ENCODE data around the gene RNASEH2A.

DNA sequence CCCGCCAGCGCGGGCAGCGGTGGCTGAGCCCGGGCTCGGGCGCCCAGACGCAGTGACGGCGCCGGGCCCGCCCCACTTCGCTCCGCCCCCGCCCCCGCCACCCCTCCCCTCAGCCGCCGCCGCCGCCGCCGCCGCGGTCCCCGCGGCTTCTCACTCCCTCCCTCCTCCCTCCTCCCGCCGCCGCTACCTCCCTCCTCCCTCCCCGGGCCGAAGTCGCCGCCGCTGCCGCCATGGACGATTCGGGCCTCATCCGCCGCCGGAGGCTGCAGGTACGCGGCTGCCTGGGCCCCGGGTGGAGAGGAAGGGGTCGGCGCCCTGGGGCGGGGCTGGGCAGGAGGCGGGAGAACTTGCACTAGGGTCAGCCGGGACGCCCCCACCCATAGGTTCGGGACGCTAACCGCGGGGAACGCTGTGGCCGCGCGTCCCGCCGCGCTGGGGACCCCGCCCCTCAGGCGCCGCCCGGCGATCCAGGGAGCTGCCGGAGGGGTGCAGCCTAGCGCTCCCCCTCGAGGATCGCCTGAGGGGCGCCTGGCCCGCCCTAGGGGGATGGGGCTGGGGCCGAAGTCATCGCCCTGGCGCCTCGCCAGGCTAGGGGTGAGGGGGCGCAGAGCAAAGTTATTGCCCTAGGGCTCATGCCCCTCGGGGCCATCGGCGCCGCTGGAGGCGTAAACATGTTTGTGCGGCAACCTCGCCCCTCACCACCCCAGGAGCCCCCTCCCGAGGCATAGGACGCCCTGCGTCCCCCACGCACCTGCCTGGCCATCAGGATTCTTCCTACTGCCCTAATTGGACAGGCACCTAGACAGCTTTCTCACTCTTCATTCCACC, 27.6 kb downstream of the RNASEH2A start:
- no peak for TF ChIP-seq NR3C1 (CRISPR knock-in tag; conservative IDR thresholded peaks at IDR 0.05; ENCODE audit: low read depth)
- no peak for TF ChIP-seq TEAD4 (CRISPR knock-in tag; IDR thresholded peaks at IDR 0.05)
- no peak for TF ChIP-seq USF2 (CRISPR knock-in tag; IDR thresholded peaks at IDR 0.05)
- TF ChIP-seq, protein P1, sequence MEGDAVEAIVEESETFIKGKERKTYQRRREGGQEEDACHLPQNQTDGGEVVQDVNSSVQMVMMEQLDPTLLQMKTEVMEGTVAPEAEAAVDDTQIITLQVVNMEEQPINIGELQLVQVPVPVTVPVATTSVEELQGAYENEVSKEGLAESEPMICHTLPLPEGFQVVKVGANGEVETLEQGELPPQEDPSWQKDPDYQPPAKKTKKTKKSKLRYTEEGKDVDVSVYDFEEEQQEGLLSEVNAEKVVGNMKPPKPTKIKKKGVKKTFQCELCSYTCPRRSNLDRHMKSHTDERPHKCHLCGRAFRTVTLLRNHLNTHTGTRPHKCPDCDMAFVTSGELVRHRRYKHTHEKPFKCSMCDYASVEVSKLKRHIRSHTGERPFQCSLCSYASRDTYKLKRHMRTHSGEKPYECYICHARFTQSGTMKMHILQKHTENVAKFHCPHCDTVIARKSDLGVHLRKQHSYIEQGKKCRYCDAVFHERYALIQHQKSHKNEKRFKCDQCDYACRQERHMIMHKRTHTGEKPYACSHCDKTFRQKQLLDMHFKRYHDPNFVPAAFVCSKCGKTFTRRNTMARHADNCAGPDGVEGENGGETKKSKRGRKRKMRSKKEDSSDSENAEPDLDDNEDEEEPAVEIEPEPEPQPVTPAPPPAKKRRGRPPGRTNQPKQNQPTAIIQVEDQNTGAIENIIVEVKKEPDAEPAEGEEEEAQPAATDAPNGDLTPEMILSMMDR (IDR thresholded peaks at IDR 0.05), result no peak
- TF ChIP-seq, protein P2, sequence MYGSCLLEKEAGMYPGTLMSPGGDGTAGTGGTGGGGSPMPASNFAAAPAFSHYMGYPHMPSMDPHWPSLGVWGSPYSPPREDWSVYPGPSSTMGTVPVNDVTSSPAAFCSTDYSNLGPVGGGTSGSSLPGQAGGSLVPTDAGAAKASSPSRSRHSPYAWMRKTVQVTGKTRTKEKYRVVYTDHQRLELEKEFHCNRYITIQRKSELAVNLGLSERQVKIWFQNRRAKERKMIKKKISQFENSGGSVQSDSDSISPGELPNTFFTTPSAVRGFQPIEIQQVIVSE (CRISPR knock-in tag; IDR thresholded peaks at IDR 0.05; ENCODE audit: borderline replicate concordance), result no peak
- TF ChIP-seq, protein P3, sequence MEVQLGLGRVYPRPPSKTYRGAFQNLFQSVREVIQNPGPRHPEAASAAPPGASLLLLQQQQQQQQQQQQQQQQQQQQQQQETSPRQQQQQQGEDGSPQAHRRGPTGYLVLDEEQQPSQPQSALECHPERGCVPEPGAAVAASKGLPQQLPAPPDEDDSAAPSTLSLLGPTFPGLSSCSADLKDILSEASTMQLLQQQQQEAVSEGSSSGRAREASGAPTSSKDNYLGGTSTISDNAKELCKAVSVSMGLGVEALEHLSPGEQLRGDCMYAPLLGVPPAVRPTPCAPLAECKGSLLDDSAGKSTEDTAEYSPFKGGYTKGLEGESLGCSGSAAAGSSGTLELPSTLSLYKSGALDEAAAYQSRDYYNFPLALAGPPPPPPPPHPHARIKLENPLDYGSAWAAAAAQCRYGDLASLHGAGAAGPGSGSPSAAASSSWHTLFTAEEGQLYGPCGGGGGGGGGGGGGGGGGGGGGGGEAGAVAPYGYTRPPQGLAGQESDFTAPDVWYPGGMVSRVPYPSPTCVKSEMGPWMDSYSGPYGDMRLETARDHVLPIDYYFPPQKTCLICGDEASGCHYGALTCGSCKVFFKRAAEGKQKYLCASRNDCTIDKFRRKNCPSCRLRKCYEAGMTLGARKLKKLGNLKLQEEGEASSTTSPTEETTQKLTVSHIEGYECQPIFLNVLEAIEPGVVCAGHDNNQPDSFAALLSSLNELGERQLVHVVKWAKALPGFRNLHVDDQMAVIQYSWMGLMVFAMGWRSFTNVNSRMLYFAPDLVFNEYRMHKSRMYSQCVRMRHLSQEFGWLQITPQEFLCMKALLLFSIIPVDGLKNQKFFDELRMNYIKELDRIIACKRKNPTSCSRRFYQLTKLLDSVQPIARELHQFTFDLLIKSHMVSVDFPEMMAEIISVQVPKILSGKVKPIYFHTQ (CRISPR knock-in tag; IDR thresholded peaks at IDR 0.05), result no peak
- TF ChIP-seq, protein P4, sequence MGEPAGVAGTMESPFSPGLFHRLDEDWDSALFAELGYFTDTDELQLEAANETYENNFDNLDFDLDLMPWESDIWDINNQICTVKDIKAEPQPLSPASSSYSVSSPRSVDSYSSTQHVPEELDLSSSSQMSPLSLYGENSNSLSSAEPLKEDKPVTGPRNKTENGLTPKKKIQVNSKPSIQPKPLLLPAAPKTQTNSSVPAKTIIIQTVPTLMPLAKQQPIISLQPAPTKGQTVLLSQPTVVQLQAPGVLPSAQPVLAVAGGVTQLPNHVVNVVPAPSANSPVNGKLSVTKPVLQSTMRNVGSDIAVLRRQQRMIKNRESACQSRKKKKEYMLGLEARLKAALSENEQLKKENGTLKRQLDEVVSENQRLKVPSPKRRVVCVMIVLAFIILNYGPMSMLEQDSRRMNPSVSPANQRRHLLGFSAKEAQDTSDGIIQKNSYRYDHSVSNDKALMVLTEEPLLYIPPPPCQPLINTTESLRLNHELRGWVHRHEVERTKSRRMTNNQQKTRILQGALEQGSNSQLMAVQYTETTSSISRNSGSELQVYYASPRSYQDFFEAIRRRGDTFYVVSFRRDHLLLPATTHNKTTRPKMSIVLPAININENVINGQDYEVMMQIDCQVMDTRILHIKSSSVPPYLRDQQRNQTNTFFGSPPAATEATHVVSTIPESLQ (CRISPR knock-in tag; IDR thresholded peaks at IDR 0.05), result no peak
- TF ChIP-seq NFE2L1 (CRISPR knock-in tag; IDR thresholded peaks at IDR 0.05), result no peak
- no peak for TF ChIP-seq NR2C2 (CRISPR knock-in tag; IDR thresholded peaks at IDR 0.05)
- 0 out of 2 replicates have a peak, but pooled peaks have one; percentile 46 for TF ChIP-seq SP1 (CRISPR knock-in tag; conservative IDR thresholded peaks at IDR 0.05)
